Natural killer cell (primary cell): ENCODE measurements around the gene WDR17. TPM values are rescaled to one million over a fixed set of nuclear protein-coding genes. Genes with fewer than 3 reads are reported as not detected.

ENCODE experiments used
- ATAC-seq, 3 donors: fragments of 150-1000 bp in 2 of 3; fragments of 200-7000 bp in 1 of 3; cut with Tn5 transposase; 1 replicate in 1 of 3; 2 replicates in 2 of 3; pipeline ENCODE4 v1.10.0; 2021; ENCODE audit warnings: mild to moderate bottlenecking in 2 of 3, moderate library complexity in 2 of 3
- DNase-seq, 2 donors: peaks; one replicate each; pipeline versions ENCODE4 v3.0.0 to v3.0.0-alpha.2; 2013 to 2021; ENCODE audit warnings: mixed read lengths in 1 of 2
- H3K27ac ChIP-seq: one replicate; pipeline ENCODE4 v1.5.1; 2013; ENCODE audit warnings: mild to moderate bottlenecking, low read length
- H3K27me3 ChIP-seq: one replicate; pipeline ENCODE4 v1.6.1; 2013; ENCODE audit warnings: low read length; ENCODE audit not compliant: control insufficient read depth, insufficient read depth
- H3K36me3 ChIP-seq: one replicate; pipeline ENCODE4 v1.6.1; 2013; ENCODE audit warnings: low read length; ENCODE audit not compliant: control insufficient read depth, insufficient read depth
- H3K4me1 ChIP-seq: one replicate; pipeline ENCODE4 v1.6.1; 2013; ENCODE audit warnings: low read length; ENCODE audit not compliant: control insufficient read depth, insufficient read depth
- H3K4me3 ChIP-seq: one replicate; pipeline ENCODE4 v1.5.1; 2013; ENCODE audit warnings: low read length
- H3K9me3 ChIP-seq: one replicate; pipeline ENCODE4 v1.6.1; 2013; ENCODE audit warnings: low read length; ENCODE audit not compliant: control insufficient read depth, insufficient read depth
- H3K27ac Mint-ChIP-seq, 2 donors: one replicate each; pipeline ENCODE4 v1.8.0; 2022; ENCODE audit warnings: mild to moderate bottlenecking in 2 of 2, mixed read lengths in 2 of 2, moderate library complexity in 1 of 2
- H3K27me3 Mint-ChIP-seq, 2 donors: one replicate each; pipeline ENCODE4 v1.8.0; 2022; ENCODE audit warnings: low read depth in 2 of 2, mixed read lengths in 2 of 2
- H3K36me3 Mint-ChIP-seq: one replicate; pipeline ENCODE4 v1.8.0; 2022; ENCODE audit warnings: mixed read lengths
- H3K4me1 Mint-ChIP-seq, 2 donors: one replicate each; pipeline ENCODE4 v1.8.0; 2022; ENCODE audit warnings: mixed read lengths in 2 of 2
- H3K4me3 Mint-ChIP-seq: one replicate; pipeline ENCODE4 v1.8.0; 2022; ENCODE audit warnings: mild to moderate bottlenecking, moderate library complexity, mixed read lengths
- H3K9me3 Mint-ChIP-seq, 2 donors: one replicate each; pipeline ENCODE4 v1.8.0; 2022; ENCODE audit warnings: mixed read lengths in 2 of 2
- CTCF ChIP-seq: fragments of 200-600 bp; IDR thresholded peaks from one replicate; pipeline ENCODE4 v1.8.0; 2022; ENCODE audit warnings: antibody characterized with exemption
- WGBS: methylation state at CpG from one replicate; pipeline ENCODE4 v1.1.7; 2013; ENCODE audit warnings: missing lambda C conversion rate; ENCODE audit not compliant: insufficient coverage; 5-methylcytosine and 5-hydroxymethylcytosine counted together
- intact Hi-C: fragments of 100-400 bp; cut with micrococcal nuclease; formaldehyde crosslinking; loops from one replicate; pipeline ENCODE4 v1.14.2; 2022
- total RNA-seq, 4 donors: library from RNA; stranded (reverse); fragments of 120-200 nt in 1 of 4; gene quantifications; one replicate each; pipeline versions ENCODE4 v1.2.3 to v1.2.4, GENCODE V29; 2013 to 2022

WDR17 gene
- total RNA-seq = under 1 TPM; 0.07 to 0.38 (median 0.12) TPM
- 1.6 TPM for total RNA-seq (2013)

GRCh38 chr4:176065435-176066291 is at the start of gene WDR17:
WDR17 (plus strand) TSS chr4:176065841; CDS start chr4:176111581, 45,740 bp downstream.
- peak within 1 kb of the TSS; percentile 79 for H3K4me3 Mint-ChIP-seq
- H3K36me3 Mint-ChIP-seq = no peaks in the 10 kb centered on the region
- no peaks in the 10 kb centered on the region for H3K9me3 ChIP-seq
- H3K36me3 ChIP-seq = no peaks in the 10 kb centered on the region
- H3K27ac Mint-ChIP-seq = peak within 1 kb of the TSS in 1 of 2 donors; percentile 33
- H3K4me3 ChIP-seq = peak within 1 kb of the TSS; percentile 30
- H3K27me3 ChIP-seq = no peaks in the 10 kb centered on the region
- peaks cover 0 to 2% of the 10 kb centered on the region in 2 donors for H3K9me3 Mint-ChIP-seq
- peak; percentile 31 to 78 for DNase-seq
- TF ChIP-seq CTCF = no peak
- peak; percentile 71 to 89 (median 86) for ATAC-seq
- intact Hi-C loops = no loop called here
- peaks cover 10% of the 10 kb centered on the region for H3K4me1 ChIP-seq
- H3K4me1 Mint-ChIP-seq = peaks cover 6 to 7% of the 10 kb centered on the region in 2 donors
- H3K27me3 Mint-ChIP-seq = no peaks in the 10 kb centered on the region
- WGBS = 1% methylated on average over 55 of the region's 55 CpGs
- H3K27ac ChIP-seq = no peak within 1 kb of the TSS

GRCh38 chr4:176016601-176017000 is 49.0 kb upstream of the WDR17 start:
- Mint-ChIP-seq H3K36me3 (no peaks in the 10 kb centered on the region), H3K9me3 (peaks cover 2 to 5% of the 10 kb centered on the region in 2 donors), H3K4me1 (no peaks in the 10 kb centered on the region), H3K27me3 (no peaks in the 10 kb centered on the region), H3K27ac (no peak overlapping the region), H3K4me3 (no peak overlapping the region)
- Histone ChIP-seq H3K27me3 (no peaks in the 10 kb centered on the region), H3K27ac (no peak overlapping the region), H3K4me3 (no peak overlapping the region), H3K4me1 (peaks cover 3% of the 10 kb centered on the region), H3K36me3 (no peaks in the 10 kb centered on the region), H3K9me3 (no peaks in the 10 kb centered on the region)
- DNase-seq (no peak), ATAC-seq (no peak)
- no peak for TF ChIP-seq CTCF
- intact Hi-C loops = no loop called here
- WGBS = 100% methylated on average over 3 of the region's 4 CpGs

- Histone ChIP-seq H3K27me3 (no peaks in the 10 kb centered on the region), H3K9me3 (no peaks in the 10 kb centered on the region), H3K4me1 (no peaks in the 10 kb centered on the region), H3K27ac (no peak overlapping the region), H3K4me3 (no peak overlapping the region), H3K36me3 (no peaks in the 10 kb centered on the region)
- Mint-ChIP-seq H3K4me3 (no peak overlapping the region), H3K27me3 (no peaks in the 10 kb centered on the region), H3K4me1 (no peaks in the 10 kb centered on the region), H3K36me3 (no peaks in the 10 kb centered on the region), H3K9me3 (peaks cover 2 to 7% of the 10 kb centered on the region in 2 donors), H3K27ac (no peak overlapping the region)
- intact Hi-C loops = no loop called here
- ATAC-seq (no peak), DNase-seq (no peak)
- no peak for TF ChIP-seq CTCF
- 85% methylated on average over 4 of the region's 5 CpGs for WGBS
Observed at GRCh38 chr4:176020481-176021085, 45.1 kb upstream of the WDR17 start.
